Glutamatergic neuron (in vitro differentiated cells): Measurements from ENCODE around the gene EZR. TPM values are rescaled to one million over a fixed set of nuclear protein-coding genes. Genes with fewer than 3 reads are reported as not detected.

Experiments
- DNase-seq: peaks from one replicate; pipeline ENCODE4 v3.0.0; 2022
- H3K27ac Mint-ChIP-seq: one replicate; pipeline ENCODE4 v1.8.0; 2020; ENCODE audit warnings: mild to moderate bottlenecking, mixed read lengths, inconsistent platforms; ENCODE audit not compliant: unreplicated experiment
- H3K27me3 Mint-ChIP-seq: one replicate; pipeline ENCODE4 v1.8.0; 2020; ENCODE audit warnings: mild to moderate bottlenecking, moderate library complexity, mixed read lengths, inconsistent platforms; ENCODE audit not compliant: unreplicated experiment
- H3K36me3 Mint-ChIP-seq: one replicate; pipeline ENCODE4 v1.8.0; 2020; ENCODE audit warnings: mild to moderate bottlenecking, mixed read lengths, inconsistent platforms; ENCODE audit not compliant: unreplicated experiment
- H3K4me1 Mint-ChIP-seq: one replicate; pipeline ENCODE4 v1.8.0; 2020; ENCODE audit warnings: mild to moderate bottlenecking, low read depth, mixed read lengths, inconsistent platforms; ENCODE audit not compliant: unreplicated experiment
- H3K4me3 Mint-ChIP-seq: one replicate; pipeline ENCODE4 v1.8.0; 2020; ENCODE audit warnings: mild to moderate bottlenecking, mixed read lengths, inconsistent platforms; ENCODE audit not compliant: unreplicated experiment
- H3K9me3 Mint-ChIP-seq: one replicate; pipeline ENCODE4 v1.8.0; 2020; ENCODE audit warnings: mild to moderate bottlenecking, moderate library complexity, mixed read lengths, inconsistent platforms; ENCODE audit not compliant: unreplicated experiment
- total RNA-seq: library from RNA; stranded (reverse); fragmentation: NEBNext Ultra II Directional; extraction: Animal tissue kit (Norgen Biotek cat#: 25700); gene quantifications from one replicate; pipeline ENCODE4 v1.2.1, GENCODE V29; 2021; ENCODE audit not compliant: unreplicated experiment
- TF ChIP-seq, protein P1 (sequence below): fragments of 200-600 bp; sonication (generic); IDR thresholded peaks from one replicate; pipeline ENCODE4 v1.5.0; 2021; ENCODE audit not compliant: partially characterized antibody, unreplicated experiment

EZR gene
- total RNA-seq, 1 donor from 2014 or later: 272 TPM

DNA sequence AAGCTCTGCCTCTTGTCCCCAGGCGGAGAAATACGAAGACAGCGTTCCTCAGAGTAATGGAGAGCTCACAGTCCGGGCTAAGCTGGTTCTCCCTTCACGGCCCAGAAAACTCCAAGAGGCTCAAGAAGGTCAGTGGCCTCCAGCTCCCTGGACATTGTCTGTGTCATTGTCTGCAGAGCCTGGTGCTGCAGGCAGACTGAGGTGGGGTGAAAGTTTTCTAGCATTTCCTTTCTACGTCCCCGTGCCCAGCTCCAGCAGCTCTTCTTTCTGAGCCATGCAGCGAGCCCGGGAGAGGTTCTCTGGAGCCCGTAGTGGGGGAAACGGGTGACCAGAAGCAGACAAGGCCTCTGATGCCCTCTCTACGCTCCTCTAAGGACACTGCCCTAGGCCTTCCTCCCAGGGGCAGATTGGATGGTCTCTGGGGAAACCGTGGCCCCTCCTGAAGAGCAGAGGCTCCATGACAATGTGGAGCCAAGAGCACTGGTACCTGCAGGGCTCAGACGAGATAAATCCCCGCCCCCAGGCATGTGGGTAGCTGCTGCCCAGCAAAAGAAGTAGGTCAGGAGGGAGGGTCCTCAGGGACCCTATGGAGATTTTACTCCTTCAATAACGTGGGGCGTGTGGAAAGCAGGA lies 58.4 kb downstream of the EZR start:
- H3K27ac Mint-ChIP-seq: peak overlapping the region; percentile 64
- no peak overlapping the region for H3K4me3 Mint-ChIP-seq
- no peaks in the 10 kb centered on the region for H3K36me3 Mint-ChIP-seq
- peaks cover 22% of the 10 kb centered on the region for H3K27me3 Mint-ChIP-seq
- H3K9me3 Mint-ChIP-seq: peaks cover 35% of the 10 kb centered on the region
- TF ChIP-seq, protein P1, sequence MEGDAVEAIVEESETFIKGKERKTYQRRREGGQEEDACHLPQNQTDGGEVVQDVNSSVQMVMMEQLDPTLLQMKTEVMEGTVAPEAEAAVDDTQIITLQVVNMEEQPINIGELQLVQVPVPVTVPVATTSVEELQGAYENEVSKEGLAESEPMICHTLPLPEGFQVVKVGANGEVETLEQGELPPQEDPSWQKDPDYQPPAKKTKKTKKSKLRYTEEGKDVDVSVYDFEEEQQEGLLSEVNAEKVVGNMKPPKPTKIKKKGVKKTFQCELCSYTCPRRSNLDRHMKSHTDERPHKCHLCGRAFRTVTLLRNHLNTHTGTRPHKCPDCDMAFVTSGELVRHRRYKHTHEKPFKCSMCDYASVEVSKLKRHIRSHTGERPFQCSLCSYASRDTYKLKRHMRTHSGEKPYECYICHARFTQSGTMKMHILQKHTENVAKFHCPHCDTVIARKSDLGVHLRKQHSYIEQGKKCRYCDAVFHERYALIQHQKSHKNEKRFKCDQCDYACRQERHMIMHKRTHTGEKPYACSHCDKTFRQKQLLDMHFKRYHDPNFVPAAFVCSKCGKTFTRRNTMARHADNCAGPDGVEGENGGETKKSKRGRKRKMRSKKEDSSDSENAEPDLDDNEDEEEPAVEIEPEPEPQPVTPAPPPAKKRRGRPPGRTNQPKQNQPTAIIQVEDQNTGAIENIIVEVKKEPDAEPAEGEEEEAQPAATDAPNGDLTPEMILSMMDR: no peak
- DNase-seq: no peak
- peaks cover 53% of the 10 kb centered on the region for H3K4me1 Mint-ChIP-seq

DNA sequence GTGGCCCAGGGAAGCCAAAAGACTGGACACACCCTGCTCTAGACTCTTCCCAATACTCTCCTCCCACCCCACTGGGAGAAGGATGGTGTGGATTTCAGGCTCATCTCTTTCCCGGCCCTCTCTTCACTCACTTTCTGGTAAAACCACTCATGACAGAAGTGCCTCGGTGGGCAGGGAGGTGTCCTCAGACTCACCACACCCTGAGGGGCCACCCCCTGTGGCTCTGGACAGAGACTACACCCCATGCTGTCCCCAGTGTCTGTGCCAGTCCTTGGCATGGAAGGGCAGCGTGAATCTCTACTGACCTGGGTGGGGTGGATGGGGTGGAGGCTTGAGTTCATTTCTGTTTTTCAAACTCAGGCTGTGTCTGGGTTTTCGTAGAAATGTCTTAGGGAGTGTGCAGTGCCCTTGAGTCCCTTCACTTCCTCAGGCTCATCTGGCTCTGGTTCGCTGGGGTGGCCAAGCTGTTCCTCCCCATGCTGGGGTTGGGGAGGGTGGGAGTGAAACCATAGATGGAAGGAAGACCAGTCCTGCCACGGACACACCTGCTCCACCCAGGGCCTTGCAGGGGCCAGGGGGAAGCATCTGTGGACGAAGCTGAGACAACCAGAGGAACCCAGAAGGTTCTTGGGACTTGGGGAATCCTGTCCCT lies 59.1 kb downstream of the EZR start:
- Mint-ChIP-seq H3K9me3 (peaks cover 37% of the 10 kb centered on the region), H3K27ac (peak overlapping the region; percentile 52), H3K4me3 (no peak overlapping the region), H3K4me1 (peaks cover 59% of the 10 kb centered on the region), H3K27me3 (peaks cover 21% of the 10 kb centered on the region), H3K36me3 (no peaks in the 10 kb centered on the region)
- TF ChIP-seq, protein P1: no peak
- DNase-seq: no peak

DNA sequence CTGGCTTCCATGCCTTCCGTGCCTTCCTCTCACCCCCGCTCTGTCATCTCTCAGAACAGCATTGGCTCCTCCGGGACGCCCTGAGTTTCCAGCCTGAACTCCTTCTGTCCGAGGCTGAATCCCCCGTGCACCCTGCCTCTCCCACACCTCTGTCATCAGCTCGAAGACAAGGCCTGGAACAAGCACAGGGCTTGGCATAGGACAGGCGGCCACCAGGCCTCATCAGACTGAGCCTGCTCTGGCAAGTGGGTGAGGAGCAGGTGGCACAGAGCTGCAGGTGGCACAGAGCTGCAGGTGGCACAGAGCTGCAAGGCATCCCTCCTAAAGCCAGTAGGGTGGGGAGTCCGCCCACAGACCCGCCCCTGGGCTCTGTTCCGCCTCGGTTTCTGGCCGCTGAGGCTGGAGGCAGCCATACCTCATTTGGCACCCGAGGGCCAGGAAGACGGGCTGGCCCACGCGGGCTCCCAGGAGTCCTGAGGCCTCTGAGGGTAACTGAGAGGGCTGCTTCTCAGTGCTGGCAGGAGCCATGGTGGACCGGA lies 60.2 kb downstream of the EZR start:
- no peaks in the 10 kb centered on the region for H3K36me3 Mint-ChIP-seq
- peaks cover 56% of the 10 kb centered on the region for H3K4me1 Mint-ChIP-seq
- TF ChIP-seq, protein P1: no peak
- peaks cover 36% of the 10 kb centered on the region for H3K9me3 Mint-ChIP-seq
- peak overlapping the region; percentile 99 for H3K27ac Mint-ChIP-seq
- H3K27me3 Mint-ChIP-seq: peaks cover 22% of the 10 kb centered on the region
- no peak for DNase-seq
- H3K4me3 Mint-ChIP-seq: peak overlapping the region; percentile 57

DNA sequence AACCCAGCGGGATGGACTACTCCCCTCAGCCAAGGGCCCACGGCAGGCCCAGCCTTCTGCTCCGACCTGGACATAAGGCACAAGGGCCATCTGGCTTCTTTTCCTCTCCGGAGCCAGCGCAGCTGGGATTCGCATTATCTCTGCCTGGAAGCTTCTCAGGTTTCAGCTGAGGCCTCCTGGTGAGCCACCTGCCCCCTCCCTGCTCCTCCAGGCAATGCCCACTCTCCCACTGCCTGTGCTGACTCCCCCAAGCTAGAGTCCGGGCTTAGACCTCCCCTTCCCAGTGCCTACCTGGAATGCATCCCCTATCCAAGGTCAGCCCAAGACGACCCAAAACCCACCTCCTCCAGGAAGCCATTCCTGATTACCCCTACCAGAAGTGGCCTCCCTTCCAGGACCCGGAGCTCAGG lies 60.7 kb downstream of the EZR start:
- peaks cover 22% of the 10 kb centered on the region for H3K27me3 Mint-ChIP-seq
- H3K4me3 Mint-ChIP-seq: peak overlapping the region; percentile 57
- H3K9me3 Mint-ChIP-seq: peaks cover 36% of the 10 kb centered on the region
- peak; percentile 93 for DNase-seq
- TF ChIP-seq, protein P1: no peak
- H3K27ac Mint-ChIP-seq: peak overlapping the region; percentile 99
- H3K4me1 Mint-ChIP-seq: peaks cover 51% of the 10 kb centered on the region
- no peaks in the 10 kb centered on the region for H3K36me3 Mint-ChIP-seq

DNA sequence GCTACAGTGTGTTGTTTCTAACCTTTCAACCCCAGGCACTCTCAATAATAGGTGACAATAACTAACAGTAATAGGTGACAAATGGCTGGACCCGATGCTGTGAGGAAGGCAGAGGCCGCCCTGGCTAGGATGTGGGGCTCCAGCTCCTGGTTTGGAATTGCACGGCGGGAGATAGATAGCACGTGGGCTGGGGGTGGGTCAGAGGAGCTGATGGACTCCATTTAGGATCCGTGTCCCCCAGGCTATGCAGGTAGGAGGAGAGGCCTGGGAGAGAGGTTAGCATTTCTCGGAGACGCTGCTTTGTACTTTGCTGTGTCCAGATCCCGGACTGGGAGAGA lies 61.4 kb downstream of the EZR start:
- Mint-ChIP-seq H3K4me3 (peak overlapping the region; percentile 75), H3K27ac (peak overlapping the region; percentile 99), H3K9me3 (peaks cover 35% of the 10 kb centered on the region), H3K27me3 (peaks cover 22% of the 10 kb centered on the region), H3K36me3 (no peaks in the 10 kb centered on the region), H3K4me1 (peaks cover 45% of the 10 kb centered on the region)
- TF ChIP-seq, protein P1: no peak
- DNase-seq: no peak
